Ascending aorta (tissue), 2 donors: ENCODE measurements around the gene SKI. TPM values are rescaled to one million over a fixed set of nuclear protein-coding genes. Genes with fewer than 3 reads are reported as not detected.

Source experiments
- DNase-seq, 2 donors: peaks; one replicate each; pipeline ENCODE4 v3.0.0-alpha.2; 2019; ENCODE audit warnings: low spot score in 2 of 2
- H3K27ac ChIP-seq, 2 donors: fragments of 200-600 bp; sonication (generic); one replicate each; pipeline ENCODE4 v1.5.1; 2016 to 2017; ENCODE audit warnings: mild to moderate bottlenecking in 1 of 2
- H3K27me3 ChIP-seq: fragments of 200-600 bp; sonication (generic); one replicate; pipeline ENCODE4 v1.5.1; 2017
- H3K36me3 ChIP-seq, 2 donors: fragments of 200-600 bp; sonication (generic); one replicate each; pipeline ENCODE4 v1.5.1; 2016
- H3K4me1 ChIP-seq, 2 donors: fragments of 200-600 bp; sonication (generic); one replicate each; pipeline ENCODE4 v1.5.1; 2016 to 2017; ENCODE audit warnings: mild to moderate bottlenecking in 1 of 2
- H3K4me3 ChIP-seq, 2 donors: fragments of 200-600 bp; sonication (generic); one replicate each; pipeline ENCODE4 v1.5.1; 2016 to 2017; ENCODE audit warnings: mild to moderate bottlenecking in 1 of 2
- H3K9me3 ChIP-seq, 2 donors: fragments of 200-600 bp; sonication (generic); one replicate each; pipeline ENCODE4 v1.5.1; 2016
- CTCF ChIP-seq, 3 experiments: fragments of 200-600 bp in 2 of 3; fragments of 450-650 bp in 1 of 3; sonication (generic) in 2 of 3; IDR thresholded peaks; one replicate each; pipeline ENCODE4 v1.5.1; 2016 to 2019; ENCODE audit warnings: antibody characterized with exemption in 3 of 3, mild to moderate bottlenecking in 1 of 3, moderate library complexity in 1 of 3
- intact Hi-C: fragments of 100-400 bp; cut with DNase I; formaldehyde crosslinking; loops from one replicate; pipeline ENCODE4 v1.15.1; 2023
- total RNA-seq: library from RNA; depleted of rRNA; stranded (reverse); fragments of >200 nt; gene quantifications from one replicate; pipeline ENCODE4 v1.1.0, GENCODE V29; 2016

Gene SKI
- total RNA-seq, 1 donor from 2014 or later: 139 TPM

GRCh38 chr1:2251786-2252185 lies 23.7 kb downstream of the SKI start:
- H3K9me3 ChIP-seq: peaks cover 0 to 8% of the 10 kb centered on the region in 2 donors
- peak overlapping the region; percentile 34 to 89 for H3K27ac ChIP-seq
- H3K36me3 ChIP-seq: peaks cover 0 to 9% of the 10 kb centered on the region in 2 donors
- no peak for TF ChIP-seq CTCF (IDR thresholded peaks at IDR 0.05)
- H3K27me3 ChIP-seq: no peaks in the 10 kb centered on the region
- peaks cover 44 to 85% of the 10 kb centered on the region in 2 donors for H3K4me1 ChIP-seq
- peak overlapping the region in 1 of 2 donors; percentile 29 for H3K4me3 ChIP-seq
- DNase-seq: no peak
- intact Hi-C loops: loop anchor here (2.0 kb wide), 1 partner anchor 13 kb away; no protein-coding TSS in a partner anchor

- peak overlapping the region; percentile 34 to 89 for H3K27ac ChIP-seq
- peaks cover 41 to 83% of the 10 kb centered on the region in 2 donors for H3K4me1 ChIP-seq
- no peak for DNase-seq
- H3K36me3 ChIP-seq: peaks cover 0 to 9% of the 10 kb centered on the region in 2 donors
- H3K27me3 ChIP-seq: no peaks in the 10 kb centered on the region
- no peak overlapping the region for H3K4me3 ChIP-seq
- TF ChIP-seq CTCF (IDR thresholded peaks at IDR 0.05): no peak
- peaks cover 0 to 8% of the 10 kb centered on the region in 2 donors for H3K9me3 ChIP-seq
- intact Hi-C loops: loop anchor here (2.0 kb wide), 1 partner anchor 14 kb away; no protein-coding TSS in a partner anchor
These were observed 24.3 kb downstream of the SKI start for GRCh38 chr1:2252423-2252822.

- no peak for DNase-seq
- intact Hi-C loops: loop anchor here (2.0 kb wide), 1 partner anchor 14 kb away; no protein-coding TSS in a partner anchor
- peak overlapping the region; percentile 83 to 89 for H3K27ac ChIP-seq
- peaks cover 34 to 83% of the 10 kb centered on the region in 2 donors for H3K4me1 ChIP-seq
- no peak overlapping the region for H3K4me3 ChIP-seq
- peaks cover 0 to 8% of the 10 kb centered on the region in 2 donors for H3K9me3 ChIP-seq
- H3K36me3 ChIP-seq: peaks cover 0 to 9% of the 10 kb centered on the region in 2 donors
- H3K27me3 ChIP-seq: no peaks in the 10 kb centered on the region
- no peak for TF ChIP-seq CTCF (IDR thresholded peaks at IDR 0.05)
These were observed 25.1 kb downstream of the SKI start for GRCh38 chr1:2253036-2253796.

GRCh38 chr1:2253797-2254480 lies 25.8 kb downstream of the SKI start:
- Histone ChIP-seq H3K27ac (peak overlapping the region; percentile 83 to 89), H3K36me3 (peaks cover 0 to 9% of the 10 kb centered on the region in 2 donors), H3K27me3 (no peaks in the 10 kb centered on the region), H3K4me3 (no peak overlapping the region), H3K4me1 (peaks cover 29 to 83% of the 10 kb centered on the region in 2 donors), H3K9me3 (peaks cover 0 to 8% of the 10 kb centered on the region in 2 donors)
- intact Hi-C loops: loop anchor here (2.0 kb wide), 1 partner anchor 15 kb away; no protein-coding TSS in a partner anchor
- DNase-seq: no peak
- TF ChIP-seq CTCF (IDR thresholded peaks at IDR 0.05): no peak

GRCh38 chr1:2255047-2255419 lies 26.9 kb downstream of the SKI start:
- Histone ChIP-seq H3K9me3 (peaks cover 0 to 8% of the 10 kb centered on the region in 2 donors), H3K4me1 (peaks cover 21 to 80% of the 10 kb centered on the region in 2 donors), H3K27ac (peak overlapping the region; percentile 83 to 89), H3K4me3 (no peak overlapping the region), H3K36me3 (peaks cover 0 to 9% of the 10 kb centered on the region in 2 donors), H3K27me3 (no peaks in the 10 kb centered on the region)
- no peak for TF ChIP-seq CTCF (IDR thresholded peaks at IDR 0.05)
- DNase-seq: no peak
- intact Hi-C loops: no loop called here
